ENCODE data around the gene ODAD2. TPM values are rescaled to one million over a fixed set of nuclear protein-coding genes. Genes with fewer than 3 reads are reported as not detected.

The ODAD2 gene
- 0.22 and 0.27 TPM in 2 replicates for total RNA-seq

GRCh38 chr10:27998954-27999275 lies at the start of gene ODAD2:
TSS of gene ODAD2 (minus strand) at chr10:27999079. CDS start at chr10:27995142, 3,937 bp downstream.

Small RNA genes lying within 50 kb of the gene (small RNA-seq; reads per million reads assigned to genes)
- gene MRPS21P5 = not detected
- gene RN7SKP132 = not detected
